Endothelial cell (in vitro differentiated cells): ENCODE results near the gene ATP6V1G3. TPM values are rescaled to one million over a fixed set of nuclear protein-coding genes. Genes with fewer than 3 reads are reported as not detected.

ENCODE experiments used
- DNase-seq: peaks from one replicate; pipeline ENCODE4 v3.0.0; 2021; ENCODE audit warnings: low spot score
- H3K27ac Mint-ChIP-seq: one replicate; pipeline ENCODE4 v1.8.0; 2021; ENCODE audit warnings: mixed read lengths, inconsistent platforms; ENCODE audit not compliant: unreplicated experiment
- H3K27me3 Mint-ChIP-seq: one replicate; pipeline ENCODE4 v1.8.0; 2021; ENCODE audit warnings: mild to moderate bottlenecking, moderate library complexity, mixed read lengths, inconsistent platforms; ENCODE audit not compliant: unreplicated experiment
- H3K36me3 Mint-ChIP-seq: one replicate; pipeline ENCODE4 v1.8.0; 2021; ENCODE audit warnings: mild to moderate bottlenecking, low read depth, mixed read lengths, inconsistent platforms; ENCODE audit not compliant: unreplicated experiment
- H3K4me1 Mint-ChIP-seq: one replicate; pipeline ENCODE4 v1.8.0; 2021; ENCODE audit warnings: mild to moderate bottlenecking, mixed read lengths, inconsistent platforms; ENCODE audit not compliant: unreplicated experiment
- H3K4me3 Mint-ChIP-seq: one replicate; pipeline ENCODE4 v1.8.0; 2021; ENCODE audit warnings: mild to moderate bottlenecking, mixed read lengths, inconsistent platforms; ENCODE audit not compliant: unreplicated experiment
- H3K9me3 Mint-ChIP-seq: one replicate; pipeline ENCODE4 v1.8.0; 2021; ENCODE audit warnings: mixed read lengths, inconsistent platforms; ENCODE audit not compliant: unreplicated experiment
- total RNA-seq: library from RNA; stranded (reverse); fragmentation: NEBNext Ultra II Directional; extraction: Animal tissue kit (Norgen Biotek cat#: 25700); gene quantifications from one replicate; pipeline ENCODE4 v1.2.1, GENCODE V29; 2021; ENCODE audit not compliant: unreplicated experiment
- TF ChIP-seq, protein P1 (sequence below): fragments of 200-600 bp; sonication (generic); IDR thresholded peaks from one replicate; pipeline ENCODE4 v1.5.0; 2021; ENCODE audit warnings: antibody characterized with exemption; ENCODE audit not compliant: unreplicated experiment

Gene ATP6V1G3
- total RNA-seq, 1 donor from 2014 or later, result not detected

DNA sequence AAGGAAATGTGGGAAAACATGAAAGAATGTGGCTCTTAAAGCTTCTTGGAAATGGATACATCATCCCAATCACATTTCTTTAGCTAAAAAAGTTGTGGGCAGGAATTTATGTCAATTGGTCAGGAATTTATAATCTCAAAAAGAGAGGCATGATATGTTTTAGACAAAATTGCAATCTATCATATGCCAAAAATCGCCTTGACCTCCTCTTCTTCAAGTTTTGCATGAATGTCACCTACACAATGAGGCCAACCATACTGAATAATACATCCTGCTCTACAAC is 42.4 kb downstream of the ATP6V1G3 start:
- DNase-seq, result no peak
- Mint-ChIP-seq H3K36me3 (no peaks in the 10 kb centered on the region), H3K27me3 (peaks cover 2% of the 10 kb centered on the region), H3K4me3 (no peak overlapping the region), H3K27ac (no peak overlapping the region), H3K9me3 (no peaks in the 10 kb centered on the region), H3K4me1 (no peaks in the 10 kb centered on the region)
- TF ChIP-seq, protein P1, sequence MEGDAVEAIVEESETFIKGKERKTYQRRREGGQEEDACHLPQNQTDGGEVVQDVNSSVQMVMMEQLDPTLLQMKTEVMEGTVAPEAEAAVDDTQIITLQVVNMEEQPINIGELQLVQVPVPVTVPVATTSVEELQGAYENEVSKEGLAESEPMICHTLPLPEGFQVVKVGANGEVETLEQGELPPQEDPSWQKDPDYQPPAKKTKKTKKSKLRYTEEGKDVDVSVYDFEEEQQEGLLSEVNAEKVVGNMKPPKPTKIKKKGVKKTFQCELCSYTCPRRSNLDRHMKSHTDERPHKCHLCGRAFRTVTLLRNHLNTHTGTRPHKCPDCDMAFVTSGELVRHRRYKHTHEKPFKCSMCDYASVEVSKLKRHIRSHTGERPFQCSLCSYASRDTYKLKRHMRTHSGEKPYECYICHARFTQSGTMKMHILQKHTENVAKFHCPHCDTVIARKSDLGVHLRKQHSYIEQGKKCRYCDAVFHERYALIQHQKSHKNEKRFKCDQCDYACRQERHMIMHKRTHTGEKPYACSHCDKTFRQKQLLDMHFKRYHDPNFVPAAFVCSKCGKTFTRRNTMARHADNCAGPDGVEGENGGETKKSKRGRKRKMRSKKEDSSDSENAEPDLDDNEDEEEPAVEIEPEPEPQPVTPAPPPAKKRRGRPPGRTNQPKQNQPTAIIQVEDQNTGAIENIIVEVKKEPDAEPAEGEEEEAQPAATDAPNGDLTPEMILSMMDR, result no peak

DNA sequence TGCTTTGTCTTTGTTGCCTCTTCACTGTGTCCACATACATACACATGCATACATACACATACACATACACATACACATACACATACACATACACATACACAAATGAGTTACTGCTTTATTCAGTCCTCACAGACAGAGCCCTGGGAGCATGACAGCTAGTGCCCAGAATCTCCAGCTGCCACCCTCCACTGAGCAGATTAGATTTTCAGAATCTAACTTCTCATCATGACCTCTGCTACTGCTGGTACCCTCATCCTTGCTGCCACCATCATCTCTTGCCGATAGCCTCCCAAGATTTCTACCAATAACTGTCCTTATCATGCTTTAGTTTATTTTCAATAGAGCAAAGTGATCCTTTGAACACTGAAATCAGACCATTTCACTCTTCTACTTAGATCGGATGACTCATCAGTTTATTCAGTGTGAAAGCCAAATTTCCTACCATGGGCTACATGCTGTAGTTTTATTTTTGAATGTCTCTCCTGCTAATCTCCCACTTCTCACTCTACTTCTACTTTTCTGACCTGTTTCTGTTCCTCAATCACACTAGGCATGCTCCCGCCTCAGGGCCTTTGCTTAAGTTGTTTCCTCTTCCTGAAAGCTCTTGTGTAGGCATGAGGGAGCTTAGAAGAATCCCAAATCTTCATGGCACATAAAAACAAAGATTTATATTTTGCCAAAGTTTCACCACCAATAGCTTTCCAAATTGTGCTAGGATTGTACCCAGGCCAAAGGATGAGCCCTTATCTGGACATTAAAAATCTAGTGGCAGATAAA is 43.0 kb downstream of the ATP6V1G3 start:
- no peak overlapping the region for H3K27ac Mint-ChIP-seq
- H3K4me3 Mint-ChIP-seq, result no peak overlapping the region
- H3K36me3 Mint-ChIP-seq, result no peaks in the 10 kb centered on the region
- TF ChIP-seq, protein P1, result no peak
- no peak for DNase-seq
- no peaks in the 10 kb centered on the region for H3K9me3 Mint-ChIP-seq
- H3K4me1 Mint-ChIP-seq, result peaks cover 3% of the 10 kb centered on the region
- peaks cover 2% of the 10 kb centered on the region for H3K27me3 Mint-ChIP-seq

DNA sequence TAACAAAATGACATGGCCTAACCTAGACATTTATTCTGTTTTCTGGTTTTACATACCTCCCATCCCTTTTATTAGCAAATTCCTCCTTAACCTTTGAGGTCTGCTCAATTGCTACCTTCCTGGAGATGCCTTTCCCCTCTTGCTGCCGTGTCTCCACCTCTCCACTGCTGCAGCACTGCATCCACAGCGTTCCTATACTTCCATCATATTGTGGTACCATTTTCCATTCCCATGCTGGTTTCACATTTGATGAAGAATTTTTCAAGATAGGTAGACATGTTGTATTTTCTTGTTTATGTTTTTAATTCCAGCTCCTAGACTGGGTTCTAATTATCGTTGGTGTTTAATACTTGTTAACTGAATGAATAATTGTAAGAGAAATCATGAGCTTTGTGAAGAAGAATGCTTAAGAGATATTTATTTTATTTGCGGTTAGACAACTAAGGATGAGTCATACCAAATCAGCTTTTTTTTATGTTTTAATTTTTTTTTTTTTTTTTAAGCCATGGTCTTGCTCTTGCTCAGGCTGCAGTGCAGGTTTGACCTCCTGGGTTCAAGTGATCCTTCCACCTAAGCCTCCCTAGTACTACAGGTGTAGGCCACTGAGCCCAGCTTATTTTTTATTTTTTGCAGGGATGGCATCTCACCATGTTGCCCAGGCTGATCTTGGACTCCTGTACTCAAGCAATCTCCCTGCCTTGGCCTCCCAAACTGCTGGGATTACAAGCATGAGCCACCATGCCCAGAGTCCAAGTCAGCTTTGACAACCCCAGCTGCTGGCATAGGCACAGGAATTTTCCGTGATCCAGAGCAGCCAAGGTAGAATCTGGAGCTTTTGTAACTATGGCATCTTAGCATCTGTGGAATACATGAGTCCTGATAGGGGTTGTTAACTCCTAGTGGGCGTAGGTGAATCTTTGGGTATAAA is 44.0 kb downstream of the ATP6V1G3 start:
- H3K4me3 Mint-ChIP-seq, result no peak overlapping the region
- H3K4me1 Mint-ChIP-seq, result peaks cover 11% of the 10 kb centered on the region
- H3K27ac Mint-ChIP-seq, result no peak overlapping the region
- no peak for DNase-seq
- H3K27me3 Mint-ChIP-seq, result peaks cover 2% of the 10 kb centered on the region
- TF ChIP-seq, protein P1, result no peak
- no peaks in the 10 kb centered on the region for H3K9me3 Mint-ChIP-seq
- no peaks in the 10 kb centered on the region for H3K36me3 Mint-ChIP-seq

DNA sequence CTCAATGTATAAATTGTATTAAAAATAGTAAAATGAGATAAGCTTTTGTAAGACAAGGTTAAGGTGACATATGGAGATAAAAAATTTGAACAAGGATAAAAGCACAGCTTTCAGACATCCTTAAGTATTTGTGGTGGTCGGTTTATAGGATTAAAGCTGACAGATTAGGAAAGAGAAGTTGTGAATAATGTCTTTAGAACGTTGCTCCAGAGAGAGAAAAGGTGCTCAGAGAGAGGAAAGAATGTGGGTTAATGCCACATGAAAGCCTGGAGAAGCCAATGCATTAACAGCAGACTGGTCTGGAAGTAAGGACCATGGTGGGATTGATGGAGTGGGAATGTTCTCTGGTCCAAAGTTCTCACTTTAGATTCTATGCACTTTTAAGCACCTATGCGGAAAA is 44.8 kb downstream of the ATP6V1G3 start:
- no peak overlapping the region for H3K27ac Mint-ChIP-seq
- H3K27me3 Mint-ChIP-seq, result peaks cover 2% of the 10 kb centered on the region
- H3K9me3 Mint-ChIP-seq, result no peaks in the 10 kb centered on the region
- no peak for DNase-seq
- no peaks in the 10 kb centered on the region for H3K36me3 Mint-ChIP-seq
- H3K4me1 Mint-ChIP-seq, result peaks cover 17% of the 10 kb centered on the region
- H3K4me3 Mint-ChIP-seq, result no peak overlapping the region
- TF ChIP-seq, protein P1, result no peak

DNA sequence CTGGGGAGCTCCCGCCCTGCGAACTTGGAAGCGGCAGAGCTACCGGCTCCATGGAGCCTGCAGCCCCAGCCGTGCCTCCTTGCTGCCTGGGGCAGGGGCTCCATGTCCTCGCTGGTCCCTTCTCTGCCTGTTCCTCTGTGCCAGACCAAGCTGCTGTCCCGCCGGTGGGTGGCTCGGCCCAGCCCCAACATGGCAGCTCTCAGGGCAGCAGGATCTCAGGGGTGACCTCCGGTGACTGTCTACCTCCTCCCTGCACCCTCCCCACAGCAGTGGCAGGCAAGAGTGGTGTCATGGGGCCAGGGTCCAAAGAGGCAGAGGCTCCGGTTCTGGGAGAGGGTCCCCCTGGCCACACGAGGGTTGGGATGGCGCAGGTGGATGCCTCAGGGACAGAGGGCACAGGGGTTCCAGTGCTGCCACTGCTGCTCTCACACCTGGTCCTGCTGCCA is 45.8 kb downstream of the ATP6V1G3 start:
- Mint-ChIP-seq H3K4me3 (no peak overlapping the region), H3K27ac (no peak overlapping the region), H3K27me3 (peaks cover 3% of the 10 kb centered on the region), H3K4me1 (peaks cover 25% of the 10 kb centered on the region), H3K9me3 (no peaks in the 10 kb centered on the region), H3K36me3 (no peaks in the 10 kb centered on the region)
- no peak for DNase-seq
- TF ChIP-seq, protein P1, result no peak
